HG03095 (cell line): ENCODE results near the gene GMEB1.
"Not testable (repeated sequence)": the region's sequence is repeated elsewhere in the genome, so short reads cannot be mapped to it uniquely, and the experiment has no call there.

Experiments used
- ATAC-seq: cut with Tn5 transposase; IDR thresholded peaks from one replicate; pipeline ENCODE4 v1.9.1; 2021; ENCODE audit warnings: moderate library complexity; ENCODE audit not compliant: unreplicated experiment

GMEB1 gene

DNA sequence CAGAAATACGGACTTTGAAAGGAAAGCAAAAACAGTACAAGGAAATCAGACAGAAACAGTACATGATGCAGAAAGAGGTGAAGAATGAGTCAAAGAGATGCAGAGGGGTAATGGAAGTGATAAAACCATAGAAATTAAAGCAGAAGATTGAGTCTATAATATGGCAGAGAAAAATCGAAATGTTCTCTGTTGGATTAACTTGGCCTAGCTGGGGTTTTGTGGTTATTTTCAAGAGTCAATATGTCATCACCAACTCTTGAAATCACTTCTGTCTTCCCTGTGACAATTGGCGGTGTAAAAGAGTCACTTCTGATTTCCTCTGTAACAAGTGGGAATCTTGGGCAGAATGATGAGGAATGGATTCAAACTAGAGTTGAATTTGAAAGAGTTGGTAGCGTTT lies 75.6 kb downstream of the GMEB1 start:
- ATAC-seq, result no peak

DNA sequence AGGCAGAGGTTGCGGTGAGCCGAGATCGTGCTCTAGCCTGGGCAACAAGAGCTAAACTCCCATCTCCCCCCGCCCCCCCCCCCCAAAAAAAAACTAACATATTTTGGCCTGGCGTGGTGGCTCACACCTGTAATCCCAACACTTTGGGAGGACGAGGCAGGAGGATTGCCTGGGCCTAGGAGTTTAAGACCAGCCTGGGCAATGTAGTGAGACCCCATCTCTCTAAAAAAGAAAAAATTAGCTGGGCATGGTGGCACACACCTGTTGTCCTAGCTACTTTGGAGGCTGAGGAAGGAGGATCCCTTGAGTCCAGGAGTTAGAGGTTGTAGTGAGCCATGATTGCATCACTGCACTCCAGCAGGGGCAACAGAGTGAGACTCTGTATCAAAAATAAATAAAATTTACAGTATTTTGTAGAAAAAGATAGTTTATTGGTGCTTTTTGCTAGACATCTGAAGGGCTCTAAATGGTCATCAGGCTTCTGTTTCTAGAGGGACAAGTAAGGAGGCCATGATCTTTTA lies 77.1 kb downstream of the GMEB1 start:
- ATAC-seq, result no peak

DNA sequence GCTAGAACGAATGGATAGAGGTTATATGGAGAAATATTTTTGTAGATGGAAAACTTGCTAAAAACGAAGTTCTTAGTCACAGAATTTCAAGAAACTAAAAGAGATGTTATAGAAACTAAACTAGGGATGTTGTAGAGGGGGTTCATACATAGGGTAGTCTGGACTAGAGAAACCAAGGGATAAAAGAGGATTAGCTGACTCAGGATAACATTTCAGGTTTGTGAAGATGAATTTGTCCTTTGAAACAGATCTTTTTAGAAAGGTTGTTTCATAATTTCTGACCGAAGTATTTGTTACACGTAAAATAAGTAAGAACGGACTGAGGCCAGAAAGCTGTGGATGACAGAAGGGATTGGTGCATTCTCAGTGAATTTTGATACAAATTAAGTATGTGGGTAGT lies 81.7 kb downstream of the GMEB1 start:
- ATAC-seq, result no peak

DNA sequence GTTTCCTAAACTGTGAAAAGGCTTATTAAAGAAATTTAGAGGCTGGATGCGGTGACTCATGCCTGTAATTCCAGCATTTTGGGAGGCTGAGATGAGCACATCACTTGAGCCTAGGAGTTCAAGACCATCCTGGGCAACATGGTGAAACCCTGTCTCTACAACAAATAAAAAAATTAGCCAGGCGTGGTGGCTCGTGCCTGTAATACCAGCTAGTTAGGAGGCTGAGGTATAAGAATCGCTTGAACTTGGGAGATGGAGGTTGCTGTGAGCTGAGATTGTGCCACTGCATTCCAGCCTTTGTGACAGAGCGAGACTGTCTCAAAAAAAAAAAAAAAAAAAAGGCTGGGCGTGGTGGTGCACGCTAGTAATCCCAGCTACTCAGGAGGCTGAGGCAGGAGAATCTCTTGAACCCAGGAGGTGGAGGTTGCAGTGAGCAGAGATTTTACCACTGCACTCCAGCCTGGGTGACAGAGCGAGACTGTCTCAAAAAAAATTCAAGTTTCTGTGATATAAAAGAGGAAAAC lies 82.2 kb downstream of the GMEB1 start:
- ATAC-seq, result not testable (repeated sequence)

DNA sequence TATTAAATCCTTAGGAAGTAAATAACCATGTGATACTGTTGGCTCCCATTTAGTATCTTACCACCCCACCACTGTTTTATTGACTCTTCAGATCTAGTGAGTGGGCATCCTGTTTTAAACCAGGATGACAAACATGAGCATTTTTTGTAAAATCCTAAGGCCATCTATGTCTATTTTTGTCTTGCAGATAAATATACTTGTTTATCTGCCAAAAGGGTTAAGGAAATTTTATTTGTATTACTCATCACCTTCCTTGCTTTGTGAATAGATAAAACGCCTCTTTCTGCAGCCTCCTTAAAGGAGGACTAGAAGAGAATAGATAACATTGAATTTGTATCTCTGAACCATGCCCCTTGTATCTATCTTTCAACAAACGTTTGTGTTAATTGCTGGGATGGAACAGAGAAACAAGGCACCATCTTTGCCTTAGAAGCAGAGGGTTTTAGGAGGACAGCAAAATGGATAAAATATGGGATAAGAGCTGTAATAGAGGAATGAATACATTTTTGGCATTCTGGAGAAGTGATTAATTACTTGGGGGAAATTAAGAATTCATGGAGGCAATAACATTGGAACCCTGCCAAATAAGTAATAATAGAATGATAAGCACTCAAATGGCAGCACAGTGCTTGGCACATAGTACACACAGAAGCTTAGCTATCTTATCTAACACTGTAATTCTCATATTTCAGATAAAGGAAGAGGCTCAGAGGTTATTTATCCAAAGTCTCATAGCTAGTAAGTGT lies 82.9 kb downstream of the GMEB1 start:
- no peak for ATAC-seq

DNA sequence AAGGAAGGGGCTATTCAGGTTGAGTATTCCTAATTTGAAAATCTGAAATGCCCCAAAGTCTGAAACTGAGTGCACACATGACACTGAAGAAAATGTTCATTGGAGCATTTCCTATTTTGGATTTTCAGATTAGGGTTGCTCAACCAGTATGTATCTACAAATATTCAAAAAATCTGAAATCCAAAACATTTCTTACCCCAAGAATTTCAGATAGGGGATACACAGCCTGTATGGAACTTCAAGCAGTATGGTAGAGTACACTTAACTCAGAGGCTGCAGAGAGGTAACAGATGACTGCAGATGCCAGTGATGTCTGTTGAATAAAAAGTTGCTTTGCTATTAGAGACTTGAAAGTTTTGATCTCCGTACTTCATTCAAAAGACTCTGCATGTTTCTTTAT lies 87.1 kb downstream of the GMEB1 start:
- ATAC-seq, result no peak

DNA sequence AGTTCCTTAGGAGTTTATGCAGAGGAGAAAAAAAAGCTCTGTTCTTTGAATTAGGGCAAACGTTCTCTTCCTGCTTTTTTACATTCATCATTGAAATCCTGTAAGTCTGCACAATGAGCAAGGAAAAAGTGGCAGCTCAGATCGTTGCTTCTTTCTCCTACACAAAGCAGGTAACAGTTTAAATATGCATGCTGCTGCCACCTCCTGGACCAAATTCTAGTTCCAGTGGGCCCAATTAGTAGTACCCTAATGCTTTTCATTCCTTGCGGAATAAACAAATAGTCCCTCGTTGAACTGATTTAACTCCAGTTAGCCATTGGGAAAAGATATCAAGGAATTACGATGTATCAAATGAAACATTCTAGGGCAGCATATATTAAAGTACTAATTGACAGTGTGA lies 88.3 kb downstream of the GMEB1 start:
- no peak for ATAC-seq

DNA sequence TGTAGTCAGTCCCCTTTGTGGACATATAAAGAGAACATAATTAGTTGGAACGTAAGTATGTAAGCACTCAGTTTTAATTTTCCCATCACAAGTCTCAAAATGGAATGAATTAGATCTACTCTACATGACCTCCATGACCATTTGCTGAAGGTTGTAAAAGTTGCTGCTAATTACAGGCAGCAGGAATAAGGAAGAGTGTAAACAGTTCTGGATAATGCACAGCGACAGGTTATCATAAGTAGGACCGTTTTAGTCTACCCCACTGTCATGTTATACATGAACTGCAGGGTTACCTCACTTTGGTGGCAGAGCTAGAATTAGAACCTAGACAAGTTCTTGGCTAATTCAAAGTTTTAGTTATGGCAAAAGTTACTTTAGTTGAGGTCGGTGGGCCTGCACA lies 89.8 kb downstream of the GMEB1 start:
- ATAC-seq, result no peak

DNA sequence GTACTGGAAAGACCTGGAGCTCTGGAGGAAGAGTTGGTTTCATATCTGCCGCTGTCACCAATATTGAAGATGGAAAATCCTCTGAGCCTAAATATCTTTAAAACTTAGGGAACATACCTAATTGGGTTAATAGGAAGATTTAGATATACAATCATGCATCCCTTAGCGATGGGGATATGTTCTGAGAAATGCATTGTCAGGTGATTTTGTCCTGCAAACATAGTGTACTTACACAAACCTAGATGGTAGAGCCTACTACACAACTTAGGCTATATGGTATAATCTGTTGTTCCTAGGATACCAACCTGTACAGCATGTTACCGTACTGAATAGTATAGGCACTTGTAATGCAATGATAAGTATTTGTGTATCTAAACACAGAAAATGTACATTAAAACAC lies 90.7 kb downstream of the GMEB1 start:
- ATAC-seq, result no peak

DNA sequence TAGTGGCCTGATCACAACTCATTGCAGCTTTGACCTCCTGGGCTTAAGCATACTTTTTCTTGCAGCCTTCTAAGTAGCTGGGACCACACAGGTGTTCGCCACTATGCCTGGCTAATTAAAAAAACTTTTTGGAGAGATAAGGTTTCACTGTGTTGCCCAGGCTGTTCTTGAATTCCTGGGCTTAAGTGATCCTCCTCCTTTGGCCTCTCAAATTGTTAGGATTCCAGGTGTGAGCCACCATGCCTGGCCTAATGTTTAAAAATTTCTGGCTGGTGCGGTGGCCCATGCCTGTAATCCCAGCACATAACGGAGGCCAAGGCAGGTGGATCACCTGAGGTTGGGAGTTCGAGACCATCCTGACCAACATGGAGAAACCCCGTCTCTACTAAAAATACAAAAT lies 92.6 kb downstream of the GMEB1 start:
- ATAC-seq, result no peak

DNA sequence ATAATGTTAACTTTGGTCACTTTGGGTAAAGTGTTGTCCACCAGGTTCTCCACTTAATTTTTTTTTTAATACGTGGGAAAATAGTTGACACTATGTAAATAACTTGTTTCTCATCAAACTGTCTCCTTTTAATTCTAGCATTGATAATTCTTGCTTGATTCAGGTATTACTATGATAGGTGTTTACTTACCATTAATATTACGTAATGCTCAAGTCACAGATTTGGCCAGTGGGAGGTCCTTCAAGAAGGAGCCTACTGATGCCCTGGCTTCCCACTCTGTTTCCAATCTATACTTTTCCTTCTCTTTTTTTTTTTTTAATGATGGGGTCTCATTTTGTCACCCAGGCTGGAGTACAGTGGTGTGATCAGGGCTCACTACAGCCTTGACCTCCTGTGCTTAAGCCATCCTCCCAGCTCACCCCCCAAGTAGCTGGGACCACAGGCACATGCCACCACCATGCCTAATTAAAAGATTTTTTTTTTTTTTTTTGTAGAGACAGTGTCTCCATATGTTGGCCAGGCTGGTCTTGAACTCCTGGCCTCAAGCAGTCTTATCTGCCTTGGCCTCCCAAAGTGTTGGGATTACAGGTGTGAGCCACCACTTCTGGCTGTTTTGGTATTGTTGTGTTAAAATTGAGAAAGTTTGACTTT lies 98.1 kb downstream of the GMEB1 start:
- ATAC-seq, result no peak
